Pericardium fibroblast (primary cell): Measurements from ENCODE around the gene BLTP1. TPM values are rescaled to one million over a fixed set of nuclear protein-coding genes. Genes with fewer than 3 reads are reported as not detected.

Experiments
- total RNA-seq: library from RNA; depleted of rRNA; stranded (reverse); fragments of >200 nt; gene quantifications from 2 replicates; pipeline ENCODE4 v1.2.3, GENCODE V29; 2015

The BLTP1 gene
- 25.7 and 29.6 TPM in 2 replicates for total RNA-seq

DNA sequence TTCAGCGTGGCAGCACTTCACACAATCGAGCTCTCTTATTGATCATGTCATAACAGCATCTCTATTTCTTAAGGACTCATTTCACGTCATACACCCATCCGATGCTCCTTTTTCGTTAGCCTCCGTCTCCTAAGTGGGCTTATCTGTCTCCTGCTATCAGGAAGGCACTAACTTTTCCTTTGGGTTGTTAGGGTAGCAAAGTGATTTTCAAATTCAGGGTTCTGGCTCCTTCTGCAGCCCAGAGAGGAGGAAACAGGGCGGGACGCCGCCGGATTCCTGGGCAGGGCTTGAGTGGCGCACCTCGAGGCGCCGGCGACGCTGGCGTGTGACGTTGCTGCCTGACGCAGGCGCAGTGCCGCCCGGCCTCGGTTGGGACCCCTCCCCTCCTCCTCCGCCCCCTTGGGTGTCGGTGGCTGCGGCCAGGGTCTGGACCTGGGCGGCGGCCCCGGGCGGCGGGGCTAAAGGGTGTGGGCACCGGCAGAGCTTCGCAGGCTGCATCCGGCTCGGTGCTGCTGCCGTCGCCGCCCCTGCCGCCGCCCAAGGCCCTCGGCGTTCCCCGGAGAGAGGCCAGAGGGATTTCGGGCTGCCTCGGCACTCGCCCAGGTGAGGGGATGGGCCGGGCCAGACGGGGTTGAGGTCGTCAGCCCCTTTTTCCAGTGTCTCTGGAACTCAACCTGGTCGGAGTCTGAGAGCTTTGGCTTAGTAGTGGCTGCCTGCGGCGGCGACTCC is at the start of gene BLTP1:
TSS of gene BLTP1 (plus strand) at position 350 of the 729 bp plus-strand sequence. CDS start 18,317 bp downstream, outside the sequence.

Other genes with a start within 250 kb of the BLTP1 start
- gene TRPC3, start 200.3 kb upstream of the BLTP1 start, total RNA-seq: 0.09 TPM in 1 of 2 replicates, not detected in the other
- gene ADAD1, start 226.7 kb downstream of the BLTP1 start, total RNA-seq: not detected in 2 replicates